Measurements from ENCODE around the gene HOXB5.
A peak's percentile ranks its signal among the peaks of the same experiment; 100 is the strongest.

The HOXB5 gene

GRCh38 chr17:48593126-48593829 is at the start of gene HOXB5:
Gene HOXB5 (minus strand): TSS chr17:48593779. CDS start chr17:48593682, 97 bp downstream.
- DNase-seq = no peak

GRCh38 chr17:48642843-48643696 is 49.5 kb upstream of the HOXB5 start:
- DNase-seq = no peak

DNA sequence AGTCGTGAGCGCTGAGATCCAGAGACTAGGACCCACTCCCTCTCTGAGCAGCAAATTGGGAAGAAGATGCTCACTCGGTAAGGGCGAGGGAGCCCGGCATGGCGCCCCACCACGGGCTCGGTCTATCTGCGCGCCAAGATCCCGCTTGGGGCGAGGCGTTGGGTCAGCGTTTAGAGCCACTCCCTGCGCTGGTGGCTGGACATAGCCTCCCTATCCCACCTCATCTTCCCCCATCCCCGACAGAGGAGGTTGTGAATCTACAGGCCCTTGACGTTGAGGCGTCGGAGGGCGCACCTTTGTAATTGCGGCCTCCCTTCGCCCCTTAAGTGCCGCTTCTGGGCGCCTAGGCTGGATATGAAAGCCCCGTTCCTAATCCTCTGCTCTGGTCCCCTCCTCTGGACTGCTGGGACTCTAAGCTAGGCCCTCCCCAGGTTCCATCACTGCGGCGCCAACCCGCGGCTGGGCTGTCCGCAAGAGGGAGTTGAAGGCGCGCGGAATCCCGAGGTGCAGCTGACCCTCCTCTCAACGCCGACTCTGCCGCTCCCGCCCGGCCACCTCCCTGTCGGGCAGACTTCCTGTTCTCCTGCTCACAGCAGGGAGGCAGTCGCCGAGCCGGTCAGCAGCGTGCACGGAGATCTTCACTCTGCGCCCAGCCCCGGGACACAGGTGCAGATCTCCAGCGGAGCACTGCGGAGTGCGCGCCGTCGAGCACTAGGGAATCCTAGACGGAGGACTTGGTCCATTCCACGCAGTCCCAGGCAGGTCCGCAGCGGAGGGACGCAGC is 48.7 kb upstream of the HOXB5 start:
- no peak for DNase-seq

- DNase-seq = no peak
These were observed 48.0 kb upstream of the HOXB5 start for GRCh38 chr17:48641541-48642058.

DNA sequence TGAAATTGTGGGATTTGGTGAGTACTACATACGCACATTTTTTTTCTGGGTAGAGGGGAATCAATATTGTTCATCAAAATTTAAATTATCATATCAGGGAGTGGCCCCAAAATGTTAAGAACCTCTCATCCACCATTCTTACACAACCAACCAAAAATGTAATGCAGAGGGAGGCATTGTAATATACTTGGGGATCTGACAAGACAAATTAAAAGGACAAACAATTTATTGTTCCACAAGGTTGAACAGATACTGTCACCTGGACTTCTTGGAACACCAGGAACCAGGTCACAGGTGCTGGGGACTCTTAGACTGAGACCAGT is 47.2 kb upstream of the HOXB5 start:
- DNase-seq = no peak

- no peak for DNase-seq
These were observed 46.6 kb upstream of the HOXB5 start for GRCh38 chr17:48639982-48640857.

DNA sequence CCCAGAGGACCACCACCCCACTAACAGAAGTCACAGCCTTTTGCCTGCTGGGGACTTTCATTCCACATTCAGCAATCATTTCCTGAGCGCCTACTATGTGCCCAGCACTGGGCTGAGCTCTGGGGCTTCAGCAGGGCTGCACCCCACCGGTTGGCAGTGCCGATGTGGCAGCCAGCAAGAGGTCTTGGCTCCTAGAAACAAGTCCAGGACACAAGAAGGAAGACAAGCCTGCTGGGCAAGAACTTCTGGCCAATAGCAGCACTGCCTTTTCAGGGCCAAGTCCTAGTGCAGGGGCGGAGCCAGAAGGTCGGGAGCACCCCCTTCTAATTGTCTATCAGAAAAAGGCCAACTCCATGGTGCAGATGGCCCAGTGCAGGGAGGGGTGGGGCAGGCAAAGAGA is 45.6 kb upstream of the HOXB5 start:
- DNase-seq = no peak

DNA sequence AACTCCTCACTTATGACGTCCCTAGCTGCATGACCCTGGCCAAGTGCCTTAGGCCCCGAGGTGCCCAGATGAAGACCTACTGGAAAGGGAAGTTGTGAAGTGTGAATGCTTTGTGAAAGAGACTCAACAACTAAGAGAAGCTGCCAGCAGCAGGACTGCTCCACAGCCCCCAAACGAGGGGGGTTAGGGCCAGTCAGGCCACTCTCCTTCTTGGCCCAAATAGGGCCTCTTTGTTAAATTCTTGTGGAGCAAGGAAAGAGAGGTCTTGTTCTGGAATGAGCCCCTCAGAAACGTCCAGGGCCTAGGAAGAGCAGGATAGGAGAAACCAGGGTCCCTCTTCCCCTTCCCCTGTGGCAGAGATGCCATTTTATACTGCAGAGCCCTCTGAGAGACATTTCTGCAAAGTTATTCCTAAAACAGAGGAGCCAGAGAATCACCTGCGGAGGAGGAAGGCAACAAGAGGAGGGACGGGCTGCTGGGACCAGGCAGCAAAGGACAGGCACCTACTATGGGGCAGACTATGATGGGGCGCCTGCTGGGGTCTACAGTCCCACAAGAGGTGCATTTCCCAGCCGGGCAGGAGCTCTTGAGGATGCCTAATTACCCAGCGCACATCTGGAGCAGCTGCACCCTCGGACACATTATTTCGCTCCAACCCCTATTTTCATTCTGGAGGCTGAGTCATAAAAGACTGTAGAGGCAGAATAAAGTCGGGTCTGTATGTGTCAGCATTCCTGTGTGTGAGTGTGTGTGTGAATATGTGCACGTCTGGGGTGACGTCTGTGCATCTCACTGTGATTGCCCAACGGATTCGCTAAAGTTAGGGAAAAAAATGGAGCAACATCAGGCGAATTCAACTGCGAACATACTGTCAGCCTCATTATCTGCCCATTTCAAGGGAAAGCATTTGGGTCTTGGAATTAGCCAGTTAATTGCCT is 44.0 kb upstream of the HOXB5 start:
- no peak for DNase-seq

DNA sequence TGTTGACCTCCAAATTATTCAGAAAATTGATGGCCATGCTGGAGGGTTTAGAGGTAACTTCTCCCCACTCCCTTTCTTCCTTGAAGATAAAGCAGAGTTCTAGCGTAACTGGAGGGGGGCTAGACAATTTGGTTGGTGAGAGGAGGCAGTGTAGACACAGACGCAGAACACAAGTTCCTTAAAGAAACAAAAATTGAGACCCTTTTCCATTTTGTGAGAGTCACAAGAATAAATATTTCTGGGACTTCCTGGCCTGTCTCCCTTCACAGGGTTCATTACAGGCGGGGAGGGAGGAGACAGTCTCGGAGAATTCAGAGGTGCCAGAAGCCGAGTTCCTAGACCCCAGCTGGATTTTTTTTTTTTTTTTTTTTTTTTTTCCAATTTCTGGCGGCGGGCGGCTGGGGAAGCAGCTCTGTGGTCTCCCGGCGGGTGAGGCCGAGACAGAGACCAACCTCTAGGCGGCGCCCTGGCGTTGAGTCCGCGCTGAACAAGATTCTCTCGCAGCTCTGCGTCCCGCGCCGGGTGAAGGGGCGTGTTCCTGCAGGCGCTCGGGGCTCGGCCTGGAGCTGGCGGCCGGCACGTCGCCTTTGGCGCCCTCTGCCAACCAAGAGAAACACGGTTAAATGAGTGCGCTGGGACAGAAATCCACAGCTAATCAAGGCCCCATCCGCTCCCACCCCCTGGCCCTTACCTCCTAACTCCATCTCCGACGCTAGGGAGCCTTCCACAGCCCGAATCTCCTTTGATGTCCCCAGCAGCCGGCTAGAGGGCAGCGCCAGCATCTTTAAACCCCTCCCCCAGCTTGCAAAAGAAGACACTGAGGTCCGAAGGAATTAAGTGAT is 42.8 kb upstream of the HOXB5 start:
- peak; percentile 64 for DNase-seq

DNA sequence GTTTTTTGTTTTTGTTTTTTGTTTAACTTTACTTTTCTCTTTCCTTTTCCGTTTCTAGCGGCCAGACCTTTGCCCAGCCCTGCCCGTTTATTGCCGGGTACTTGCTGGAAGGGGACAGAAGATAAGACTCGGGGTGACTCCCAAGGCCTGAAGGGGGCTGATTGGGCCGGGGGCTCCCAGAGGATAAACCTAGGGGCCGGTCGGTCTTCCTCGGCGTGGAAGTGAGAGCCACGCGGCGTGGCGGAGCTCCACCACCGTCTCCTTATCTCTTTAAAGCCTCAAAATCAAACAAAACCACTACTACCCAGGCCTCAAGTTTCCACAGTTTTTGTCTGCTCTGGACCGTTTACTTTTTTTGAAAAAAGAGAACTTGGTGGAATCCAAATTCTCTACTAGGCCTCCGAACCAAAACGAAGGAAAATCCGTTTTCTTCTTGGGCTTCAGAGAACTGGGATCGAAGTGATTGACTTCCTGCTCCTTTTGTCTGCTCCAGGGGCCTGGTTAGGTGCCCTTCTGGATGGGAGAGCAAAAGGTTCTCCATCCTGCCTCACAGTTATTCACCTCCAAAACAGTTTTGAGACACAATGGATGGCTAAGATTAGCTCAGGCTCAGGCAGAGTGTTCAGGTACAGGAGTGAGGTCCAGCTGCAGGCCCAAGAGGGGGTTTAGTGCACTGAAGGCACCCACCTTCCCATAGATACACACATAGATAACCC is 41.1 kb upstream of the HOXB5 start:
- DNase-seq = no peak

DNA sequence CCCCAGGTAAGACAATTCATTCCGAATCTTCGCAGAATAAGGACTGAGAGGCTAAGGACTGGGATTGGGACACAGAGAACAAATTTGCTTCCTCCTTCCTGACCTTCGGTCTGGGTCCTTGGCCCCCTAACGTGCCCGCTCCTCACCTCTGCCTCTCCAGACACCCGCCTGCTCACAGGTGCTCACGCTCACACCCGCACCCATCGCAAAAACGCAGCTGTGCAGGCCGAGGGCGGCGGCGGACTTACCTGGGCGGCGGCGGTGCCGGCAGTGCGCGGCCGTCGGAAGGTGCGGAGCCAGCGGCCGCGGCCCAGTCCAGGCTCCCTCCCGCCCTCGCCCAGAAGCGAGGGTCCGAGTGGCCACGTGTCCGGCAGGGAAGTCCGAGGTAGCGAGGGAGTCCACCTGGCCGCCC is 39.7 kb upstream of the HOXB5 start:
- DNase-seq = no peak

DNA sequence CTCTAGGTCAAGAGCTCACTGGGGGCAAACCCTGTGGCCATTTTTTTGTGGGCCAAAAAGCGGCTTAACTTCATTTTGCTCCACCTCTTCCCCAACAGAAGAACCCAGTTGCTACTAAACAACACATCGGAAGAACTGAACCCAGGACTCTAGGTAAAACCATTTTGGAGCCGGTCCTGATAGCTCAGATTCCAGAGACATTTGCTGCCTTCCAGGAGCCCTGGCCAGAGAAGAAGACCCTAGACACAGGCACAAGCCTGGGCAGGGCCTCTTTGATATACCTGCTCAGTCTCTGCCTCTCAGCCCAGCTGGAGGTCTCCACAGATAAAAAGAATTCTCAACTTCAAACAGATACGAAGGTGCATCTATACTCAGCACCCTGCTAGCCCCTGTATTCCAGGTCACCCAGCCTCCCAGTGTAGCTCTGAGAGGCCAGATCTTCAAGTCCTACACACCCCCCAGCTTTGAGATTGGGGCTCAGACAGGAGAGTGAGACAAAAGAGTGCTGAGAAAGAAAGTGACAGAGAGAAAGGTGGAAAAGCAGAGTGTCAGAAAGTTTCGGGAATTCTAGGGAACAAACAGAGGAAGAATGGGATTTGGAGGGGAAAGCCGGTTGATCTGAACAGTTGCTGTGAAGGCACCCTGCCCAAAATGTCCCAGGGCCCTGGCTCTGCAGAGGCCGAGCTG is 39.1 kb upstream of the HOXB5 start:
- DNase-seq = no peak

GRCh38 chr17:48631693-48632578 is 38.4 kb upstream of the HOXB5 start:
- no peak for DNase-seq

DNA sequence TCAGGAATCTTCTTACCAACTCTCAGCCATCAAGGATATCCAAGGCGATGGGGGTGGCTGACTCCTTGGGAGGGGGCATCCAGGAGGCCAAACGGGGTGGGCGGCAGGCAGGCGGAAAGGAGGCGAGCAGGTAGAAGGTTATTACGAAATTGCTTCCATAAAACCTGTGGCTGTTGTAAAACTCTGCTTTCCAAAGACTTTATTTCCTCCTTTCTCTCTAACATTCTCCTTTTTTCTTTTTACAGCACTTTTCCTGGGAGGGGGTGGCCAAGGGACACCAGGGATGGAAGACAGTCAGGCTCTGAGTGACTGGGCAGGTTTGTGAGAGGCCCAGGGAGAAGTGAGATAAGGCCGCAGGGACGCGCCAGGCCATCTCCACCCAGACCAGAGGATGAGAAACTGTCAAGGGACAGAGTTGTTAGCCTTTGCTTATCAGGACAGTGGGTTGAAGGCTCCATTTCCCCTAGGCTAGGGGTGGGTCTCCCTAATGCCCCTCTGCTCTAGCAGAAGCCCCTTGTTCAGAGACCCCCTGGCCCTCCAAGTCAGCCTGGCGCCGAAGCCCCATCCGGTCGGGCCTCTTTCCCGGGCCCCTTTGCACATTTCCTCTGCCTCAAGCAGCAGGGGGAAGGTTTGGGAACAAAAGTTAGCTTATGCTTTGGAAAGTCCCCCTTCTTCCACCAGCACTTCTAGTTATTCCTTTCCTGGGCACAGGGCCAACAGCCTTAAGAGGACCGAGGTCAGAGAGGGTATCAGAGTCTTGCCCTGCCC is 37.5 kb upstream of the HOXB5 start:
- DNase-seq = no peak

GRCh38 chr17:48630009-48630924 is 36.7 kb upstream of the HOXB5 start:
- no peak for DNase-seq

DNA sequence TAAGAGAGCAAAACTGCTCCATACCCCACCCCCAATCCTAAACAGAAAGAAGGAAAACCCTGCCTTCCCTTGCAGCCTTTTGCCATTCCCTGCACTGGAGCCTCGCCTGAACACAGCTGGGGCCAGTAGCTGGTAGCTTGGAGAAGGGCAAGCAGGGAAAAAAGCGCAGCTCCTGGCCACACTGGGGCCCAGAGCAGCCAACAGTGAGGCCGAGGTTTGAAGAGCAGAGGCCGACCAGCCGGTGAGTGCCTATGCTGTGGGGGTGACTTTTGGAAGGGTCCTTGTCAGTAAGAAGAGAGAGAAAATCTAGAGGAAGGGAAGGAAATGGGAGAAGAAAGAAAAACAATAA is 35.8 kb upstream of the HOXB5 start:
- no peak for DNase-seq

All from activated gamma-delta T cell treated with Interleukin-2 at 50 U/mL for 16 hours (primary cell).